SK-N-MC (cell line): ENCODE measurements around the gene CDHR5.

Experiments used
- EZH2 ChIP-seq: fragments of 200-600 bp; sonication (generic); IDR thresholded peaks from one replicate; pipeline ENCODE4 v1.6.1; 2017; ENCODE audit warnings: antibody characterized with exemption
- FOXP2 ChIP-seq: optimal IDR thresholded peaks from 2 replicates; pipeline ENCODE3; 2011; ENCODE audit warnings: mild to moderate bottlenecking, moderate library complexity; ENCODE audit not compliant: insufficient read depth; ENCODE audit errors: extremely low read length, control extremely low read depth
- POLR2AphosphoS5 ChIP-seq: IDR thresholded peaks from 2 replicates; pipeline ENCODE4 v1.6.1; 2012; ENCODE audit warnings: mild to moderate bottlenecking, low read depth, low read length, borderline replicate concordance

DNA sequence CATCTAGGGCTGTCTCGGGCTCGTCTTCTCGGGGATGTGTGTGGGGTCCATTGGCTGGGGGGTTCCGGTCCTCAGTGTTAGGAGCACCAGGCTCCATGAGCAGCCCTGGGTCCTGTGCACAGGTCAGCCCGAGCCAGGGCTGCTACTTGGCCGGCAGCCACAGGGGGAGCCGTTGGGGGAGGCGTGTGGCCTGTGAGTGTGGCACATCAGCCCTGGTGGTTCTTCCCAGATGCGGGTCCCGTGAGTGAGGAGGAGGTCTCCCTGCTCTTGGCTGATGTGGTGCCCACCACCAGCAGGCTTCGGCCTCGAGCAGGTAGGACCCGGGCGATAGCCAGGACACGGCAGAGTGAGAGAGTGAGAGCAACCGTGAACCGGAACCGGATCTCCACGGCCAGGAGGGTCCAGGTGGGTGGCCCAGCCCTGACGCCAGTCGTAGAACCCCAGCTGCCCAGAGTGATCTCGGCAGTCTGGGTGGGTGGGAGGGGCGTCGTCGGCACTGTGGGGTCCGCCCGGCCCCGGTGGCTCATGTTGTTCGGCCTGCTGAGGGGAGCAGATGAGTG, 27.5 kb downstream of the CDHR5 start:
- TF ChIP-seq EZH2 = no peak
- TF ChIP-seq FOXP2 = no peak
- TF ChIP-seq POLR2AphosphoS5 = no peak
